Pancreas (tissue), 10 donors: ENCODE data around the gene DSCAML1. TPM values are rescaled to one million over a fixed set of nuclear protein-coding genes. Genes with fewer than 3 reads are reported as not detected.

Experiments used
- ATAC-seq, 4 donors: fragments of 200-7000 bp; cut with Tn5 transposase; one replicate each; pipeline versions ENCODE4 v1.8.0 to v1.9.1; 2020; ENCODE audit warnings: mild to moderate bottlenecking in 4 of 4, moderate library complexity in 4 of 4
- DNase-seq, 6 donors: peaks; one replicate each; pipeline ENCODE4 v3.0.0-alpha.2; 2020
- FAIRE-seq: peaks from 2 replicates; lab custom pipeline; 2012; peaks lifted over from hg19 to GRCh38; lab: Jason Lieb, UNC
- H3K27ac ChIP-seq, 4 donors: fragments of 200-600 bp; sonication (generic); 1 replicate in 3 of 4; 2 replicates in 1 of 4; pipeline versions ENCODE4 v1.5.0 to v1.8.0; 2020
- H3K27me3 ChIP-seq, 4 donors: fragments of 200-600 bp; one replicate each; pipeline ENCODE4 v1.8.0; 2021
- H3K36me3 ChIP-seq, 3 donors: fragments of 200-600 bp; sonication (generic) in 1 of 3; one replicate each; pipeline versions ENCODE4 v1.5.0 to v1.8.0; 2020 to 2021
- H3K4me1 ChIP-seq, 3 donors: fragments of 200-600 bp; one replicate each; pipeline ENCODE4 v1.8.0; 2021
- H3K4me3 ChIP-seq, 4 donors: fragments of 200-600 bp; sonication (generic) in 2 of 4; one replicate each; pipeline versions ENCODE4 v1.5.0 to v1.8.0; 2020 to 2021
- H3K9me3 ChIP-seq, 4 donors: fragments of 200-600 bp; one replicate each; pipeline ENCODE4 v1.8.0; 2021
- CTCF ChIP-seq, 4 donors: fragments of 200-600 bp; sonication (generic) in 3 of 4; IDR thresholded peaks; one replicate each; pipeline versions ENCODE4 v1.5.0 to v1.8.0; 2021; ENCODE audit warnings: antibody characterized with exemption in 4 of 4
- WGBS, 2 donors: extraction: QIAGEN DNeasy Blood & Tissue Kit; methylation state at CpG; one replicate each; pipeline ENCODE4 v1.1.7; 2013; 5-methylcytosine and 5-hydroxymethylcytosine counted together
- intact Hi-C, 3 donors: fragments of 100-400 bp; cut with DNase I; formaldehyde crosslinking; loops; one replicate each; pipeline versions ENCODE4 v1.11.1 to v1.14.2; 2022
- polyA plus RNA-seq, 2 donors: library from polyadenylated mRNA; stranded (reverse); fragments of 200-250 nt; gene quantifications; one replicate each; pipeline ENCODE4 v1.2.3, GENCODE V29; 2013
- total RNA-seq, 6 donors: library from RNA; stranded (reverse); fragmentation: NEBNext Ultra II Directional in 4 of 6; extraction: Animal tissue kit (Norgen Biotek cat#: 25700) in 4 of 6; gene quantifications; one replicate each; pipeline versions ENCODE4 v1.2.1 to v1.2.4, GENCODE V29; 2021 to 2023
- donor health status: healthy with polysubstance abuse.
- donor health status: DM: no; HTN: no; CAD: no; lungs with moderate emphysema.
- donor health status: DM: no; HTN: no; CAD: no.
- donor health status: control.
- donor health status: control.
- donor health status: Bipolar disorder and iron deficiency.
- donor health status: DM: yes; HTN: yes; CAD: no.
- donor health status: DM: no; HTN: no; CAD: no.
- donor health status: DM: no; HTN: no; CAD: no.
- donor health status: DM: yes; HTN: yes; CAD: no.

Gene DSCAML1
- total and polyA plus RNA-seq, 8 donors, result 0.69 to 2.7 (median 1.8) TPM

DNA sequence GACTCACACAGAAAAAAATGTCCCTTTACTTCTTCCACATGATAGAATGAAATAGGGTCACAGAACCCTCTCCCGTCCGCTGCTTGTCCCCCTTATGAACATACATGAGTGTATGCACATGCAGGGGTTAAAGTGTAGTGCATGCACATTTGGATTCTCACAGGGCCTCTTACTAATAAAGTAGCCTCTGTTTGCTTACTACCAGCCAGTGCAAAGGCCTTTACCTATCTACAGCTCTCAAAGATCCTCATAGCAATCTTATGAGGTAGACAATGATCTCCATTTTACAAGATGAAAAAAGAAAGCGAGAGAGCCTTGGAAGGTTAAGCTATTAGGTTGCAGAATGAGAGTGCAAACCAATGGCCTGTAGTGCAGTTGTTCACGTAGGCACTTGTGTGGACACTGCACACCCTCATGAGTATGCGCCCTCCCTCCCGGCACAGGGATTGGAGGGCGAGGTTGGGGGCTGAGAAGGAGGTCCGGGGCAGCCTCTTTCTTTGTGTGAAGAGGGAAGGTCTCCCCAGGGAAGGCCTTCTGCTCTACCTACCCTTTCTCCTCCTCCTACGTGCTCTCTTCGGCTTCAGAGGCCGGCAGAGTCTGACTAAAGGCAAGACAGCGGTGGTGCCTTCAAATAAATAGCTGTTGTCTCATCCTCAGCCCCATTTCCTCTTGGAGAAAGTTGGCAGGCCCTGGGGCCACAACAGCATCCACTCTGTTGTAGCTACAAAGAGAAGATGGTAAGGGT is 378.1 kb downstream of the DSCAML1 start:
- no peaks in the 10 kb centered on the region for H3K36me3 ChIP-seq
- 76% methylated on average over 12 of the region's 12 CpGs for WGBS, 2 donors
- no peak for TF ChIP-seq CTCF (IDR thresholded peaks at IDR 0.05)
- intact Hi-C loops, result no loop called here
- FAIRE-seq, result no peak
- H3K4me1 ChIP-seq, result no peaks in the 10 kb centered on the region
- no peak for ATAC-seq
- no peaks in the 10 kb centered on the region for H3K9me3 ChIP-seq
- H3K27ac ChIP-seq, result no peak overlapping the region
- H3K27me3 ChIP-seq, result no peaks in the 10 kb centered on the region
- DNase-seq, result peak in 2 of 6 donors; percentile 0 to 23
- H3K4me3 ChIP-seq, result no peak overlapping the region

GRCh38 chr11:117417856-117418255 is 379.2 kb downstream of the DSCAML1 start:
- Histone ChIP-seq H3K36me3 (no peaks in the 10 kb centered on the region), H3K27ac (no peak overlapping the region), H3K4me1 (no peaks in the 10 kb centered on the region), H3K27me3 (no peaks in the 10 kb centered on the region), H3K9me3 (no peaks in the 10 kb centered on the region), H3K4me3 (no peak overlapping the region)
- ATAC-seq (peak in 1 of 4 donors; percentile 8), FAIRE-seq (no peak), DNase-seq (peak in 2 of 6 donors; percentile 1 to 38)
- TF ChIP-seq CTCF (IDR thresholded peaks at IDR 0.05), result no peak
- 58 to 76% methylated on average over 12 of the region's 12 CpGs for WGBS, 2 donors
- intact Hi-C loops, result no loop called here

DNA sequence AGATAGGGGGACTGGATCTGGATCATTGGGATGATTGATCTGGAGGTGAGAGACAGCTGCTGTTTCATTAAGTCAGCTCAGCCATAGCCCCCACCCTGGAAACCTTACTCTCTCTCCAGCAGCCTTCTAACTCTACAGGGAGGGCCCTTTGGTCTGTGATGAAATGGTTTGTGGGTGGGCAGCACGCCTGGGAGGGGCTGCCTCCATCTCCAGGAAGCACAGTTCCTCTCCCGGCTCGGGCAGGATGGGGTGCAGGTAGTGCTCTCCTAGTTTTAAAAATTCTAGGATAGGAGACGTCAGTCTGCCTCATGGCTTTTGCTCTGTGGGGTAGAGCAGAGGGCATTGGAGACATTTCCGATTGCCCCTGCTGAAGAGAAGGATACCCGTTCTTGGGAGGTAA is 379.7 kb downstream of the DSCAML1 start:
- DNase-seq (peak in 1 of 6 donors; percentile 15), FAIRE-seq (no peak)
- TF ChIP-seq CTCF (IDR thresholded peaks at IDR 0.05), result no peak

GRCh38 chr11:117415358-117415896 is 381.6 kb downstream of the DSCAML1 start:
- 70 to 77% methylated on average over 8 of the region's 8 CpGs for WGBS, 2 donors
- TF ChIP-seq CTCF (IDR thresholded peaks at IDR 0.05), result no peak
- ATAC-seq (no peak), DNase-seq (peak in 2 of 6 donors; percentile 0 to 32), FAIRE-seq (no peak)
- no peak overlapping the region for H3K27ac ChIP-seq
- no peaks in the 10 kb centered on the region for H3K9me3 ChIP-seq
- no peaks in the 10 kb centered on the region for H3K4me1 ChIP-seq
- H3K36me3 ChIP-seq, result peaks cover 0 to 11% (median 0%) of the 10 kb centered on the region in 3 donors
- intact Hi-C loops, result no loop called here
- H3K4me3 ChIP-seq, result no peak overlapping the region
- no peaks in the 10 kb centered on the region for H3K27me3 ChIP-seq

More for the DNA sequence above, 379.7 kb downstream of the DSCAML1 start:
- no peak for ATAC-seq
- Histone ChIP-seq H3K36me3 (no peaks in the 10 kb centered on the region), H3K4me1 (no peaks in the 10 kb centered on the region), H3K27me3 (no peaks in the 10 kb centered on the region), H3K9me3 (no peaks in the 10 kb centered on the region), H3K27ac (no peak overlapping the region), H3K4me3 (no peak overlapping the region)
- intact Hi-C loops, result no loop called here
- 49 to 53% methylated on average over 6 of the region's 6 CpGs for WGBS, 2 donors

- peaks cover 0 to 12% (median 0%) of the 10 kb centered on the region in 3 donors for H3K36me3 ChIP-seq
- 93 to 97% methylated on average over 6 of the region's 6 CpGs for WGBS, 2 donors
- H3K4me3 ChIP-seq, result no peak overlapping the region
- no peaks in the 10 kb centered on the region for H3K27me3 ChIP-seq
- intact Hi-C loops, result no loop called here
- DNase-seq, result peak in 2 of 6 donors; percentile 0 to 6
- no peak for TF ChIP-seq CTCF (IDR thresholded peaks at IDR 0.05)
- no peak for FAIRE-seq
- no peaks in the 10 kb centered on the region for H3K9me3 ChIP-seq
- no peak for ATAC-seq
- H3K27ac ChIP-seq, result no peak overlapping the region
- no peaks in the 10 kb centered on the region for H3K4me1 ChIP-seq
Observed at GRCh38 chr11:117414724-117415123, 382.3 kb downstream of the DSCAML1 start.
